ENCODE measurements around the gene RSBN1L. TPM values are rescaled to one million over a fixed set of nuclear protein-coding genes. Genes with fewer than 3 reads are reported as not detected.

Gene RSBN1L
- total and polyA plus RNA-seq, 2 of the 8 experiments (the other 6 are each of a cell fraction or from before 2014, with no cell fraction given) = 4.1 to 22.1 TPM

GRCh38 chr7:77667459-77668086 lies 28.7 kb upstream of the RSBN1L start:
- 99% methylated on average over 6 of the region's 6 CpGs; no CpG with 5 or more reads in 1 of the 2 experiments for WGBS, 2 experiments (ENCODE audit: extremely low coverage in 1 of 2, insufficient coverage in 1 of 2, insufficient read length in 1 of 2, insufficient replicate concordance in 2 of 2, low coverage in 1 of 2, low lambda C conversion rate in 2 of 2, missing lambda C conversion rate in 1 of 2)
- H4K20me1 ChIP-seq (replicated peaks in 1 of 2; ENCODE audit: control insufficient read depth in 1 of 2, insufficient read depth in 2 of 2, low read length in 2 of 2) = no peaks in the 10 kb centered on the region
- no peak overlapping the region for H2AK5ac ChIP-seq (ENCODE audit: low read depth, low read length)
- no peak overlapping the region for H4K8ac ChIP-seq (ENCODE audit: extremely low read depth, insufficient read depth, low read length)
- CTCF ChIA-PET (ENCODE audit: partially characterized antibody) = interaction anchor here (0.8 to 1.2 kb wide), 5 partner anchors 8 to 93 kb away, joined by 3 to 4 read pairs (median 3); no protein-coding TSS in a partner anchor
- no peak overlapping the region for H3K4ac ChIP-seq (replicated peaks; ENCODE audit: insufficient read length, low read depth, low read length)
- H3K4me3 ChIP-seq (ENCODE audit: extremely low read depth in 1 of 4, insufficient read depth in 2 of 4, low read depth in 3 of 4, low read length in 4 of 4) = no peak overlapping the region
- no peak for FAIRE-seq
- H3K4me2 ChIP-seq (ENCODE audit: insufficient read depth in 1 of 2, low read depth in 2 of 2, low read length in 2 of 2) = no peak overlapping the region
- H3K23ac ChIP-seq (ENCODE audit: insufficient read length) = no peak overlapping the region
- TF ChIP-seq TCF12 (IDR thresholded peaks at IDR 0.05; ENCODE audit: low read depth, low read length) (no peak), HDAC2 (IDR thresholded peaks at IDR 0.05; ENCODE audit: borderline replicate concordance in 1 of 2, low read depth in 2 of 2, low read length in 2 of 2) (no peak), KDM4A (IDR thresholded peaks at IDR 0.05; ENCODE audit: low read depth, low read length, severe bottlenecking) (no peak), KDM5A (IDR thresholded peaks at IDR 0.05; ENCODE audit: low read length) (no peak), RNF2 (IDR thresholded peaks at IDR 0.05; ENCODE audit: borderline replicate concordance, low read depth, low read length, missing control alignments, poor library complexity, severe bottlenecking) (no peak)
- H3K14ac ChIP-seq (ENCODE audit: insufficient read length) = no peak overlapping the region
- no peak overlapping the region for H4K91ac ChIP-seq (replicated peaks; ENCODE audit: insufficient read length, low read length)
- H2BK20ac ChIP-seq (ENCODE audit: low read length) = no peak overlapping the region
- H2BK15ac ChIP-seq (ENCODE audit: low read length) = no peak overlapping the region
- no peaks in the 10 kb centered on the region for H3K36me3 ChIP-seq (ENCODE audit: control insufficient read depth in 2 of 4, insufficient read depth in 4 of 4, low read length in 3 of 4)
- H3K56ac ChIP-seq (replicated peaks; ENCODE audit: insufficient read length, low read depth, low read length) = no peak overlapping the region
- no peak overlapping the region for H2BK120ac ChIP-seq (replicated peaks; ENCODE audit: low read depth, low read length)
- H2BK5ac ChIP-seq (ENCODE audit: low read depth, low read length) = no peak overlapping the region
- no peaks in the 10 kb centered on the region for H3K4me1 ChIP-seq (replicated peaks in 1 of 4; ENCODE audit: control insufficient read depth in 3 of 4, insufficient read depth in 4 of 4, low read length in 3 of 4)
- H3K23me2 ChIP-seq (ENCODE audit: low read depth, low read length) = no peaks in the 10 kb centered on the region
- H2AFZ ChIP-seq (ENCODE audit: low read length) = no peak overlapping the region
- H3K9me3 ChIP-seq (ENCODE audit: insufficient read depth in 2 of 2, low read depth in 1 of 2, low read length in 1 of 2) = no peaks in the 10 kb centered on the region
- no peaks in the 10 kb centered on the region for H3K79me2 ChIP-seq (ENCODE audit: control insufficient read depth in 1 of 2, insufficient read depth in 2 of 2, low read length in 2 of 2)
- no peaks in the 10 kb centered on the region for H3K27me3 ChIP-seq (replicated peaks in 1 of 4; ENCODE audit: control insufficient read depth in 3 of 4, extremely low read depth in 1 of 4, insufficient read depth in 3 of 4, low read length in 3 of 4)
- no peak overlapping the region for H2BK12ac ChIP-seq (ENCODE audit: low read depth, low read length)
- DNase-seq (ENCODE audit: low read depth in 1 of 2, low spot score in 2 of 2) = peak in 1 of 2 experiments; percentile 28
- no peaks in the 10 kb centered on the region for H3K79me1 ChIP-seq (ENCODE audit: low read depth, low read length)
- POLR2A ChIA-PET (ENCODE audit: partially characterized antibody) = interaction anchor here (0.8 kb wide), 1 partner anchor 29 kb away, joined by 3 read pairs; the partner anchor contains the start of gene RSBN1L
- H4K5ac ChIP-seq (ENCODE audit: insufficient read length, low read depth, low read length) = no peak overlapping the region
- H3K9ac ChIP-seq (replicated peaks in 1 of 4; ENCODE audit: extremely low read depth in 1 of 4, low read depth in 3 of 4, low read length in 3 of 4) = no peak overlapping the region
- no peak overlapping the region for H3K18ac ChIP-seq (ENCODE audit: extremely low read depth, low read length)
- H3K27ac ChIP-seq (ENCODE audit: low read depth, low read length) = no peak overlapping the region

All from H1 (cell line).